GM12878 (cell line): ENCODE measurements around the gene ADAMTS7. TPM values are rescaled to one million over a fixed set of nuclear protein-coding genes. Genes with fewer than 3 reads are reported as not detected.

Experiments
- ATAC-seq: fragments of 200-7000 bp; cut with Tn5 transposase; 3 replicates; pipeline ENCODE4 v1.9.1; 2020; ENCODE audit warnings: mild to moderate bottlenecking, moderate library complexity
- BruUV-seq: library from RNA; stranded (reverse); fragments of 400-500 nt; replicated peaks from 2 replicates; lab custom pipeline; 2021; lab: Mats Ljungman, UMichigan
- CTCF ChIA-PET: fragments of 300-600 bp; sonication (Branson Sonifier 250); formaldehyde crosslinking; extraction: SDS; loops from one replicate; lab custom pipeline; 2021; ENCODE audit warnings: inconsistent platforms; lab: Yijun Ruan, JAX
- POLR2A ChIA-PET: fragments of 350-600 bp; formaldehyde crosslinking; extraction: SDS; loops from one replicate; lab custom pipeline; 2021; ENCODE audit warnings: inconsistent platforms; lab: Charles Lee
- RAD21 ChIA-PET: fragments of 300-600 bp; sonication (Branson Sonifier 250); formaldehyde crosslinking; loops from one replicate; lab custom pipeline; 2023; ENCODE audit warnings: antibody characterized with exemption; ENCODE audit not compliant: unreplicated experiment; lab: Charles Lee
- SMC1A ChIA-PET: fragments of 300-600 bp; sonication (Branson Sonifier 250); formaldehyde crosslinking; loops from one replicate; lab custom pipeline; 2023; ENCODE audit not compliant: unreplicated experiment, uncharacterized antibody; lab: Charles Lee
- DNase-seq: peaks from one replicate; pipeline ENCODE4 v3.0.0-alpha.2; 2011; ENCODE audit warnings: low read depth, low spot score
- FAIRE-seq: peaks from 3 replicates; lab custom pipeline; 2011; peaks lifted over from hg19 to GRCh38; lab: Jason Lieb, UNC
- H2AFZ ChIP-seq: 2 replicates; pipeline ENCODE4 v1.6.0; 2011; ENCODE audit warnings: low read depth, low read length, control low read depth; ENCODE audit not compliant: control insufficient read depth
- H3K27ac ChIP-seq: 2 replicates; pipeline ENCODE4 v1.5.1; 2011; ENCODE audit warnings: control low read depth; ENCODE audit not compliant: control insufficient read depth, insufficient read depth
- H3K27me3 ChIP-seq, 2 experiments: replicated peaks in 1 of 2; 2 replicates each; pipeline versions ENCODE4 v1.6.0 to v1.6.1; 2011; ENCODE audit warnings: low read length in 1 of 2; ENCODE audit not compliant: control insufficient read depth in 2 of 2, insufficient read depth in 2 of 2
- H3K36me3 ChIP-seq, 2 experiments: 2 replicates each; pipeline ENCODE4 v1.5.1; 2011; ENCODE audit warnings: low read length in 1 of 2; ENCODE audit not compliant: control insufficient read depth in 2 of 2, insufficient read depth in 2 of 2
- H3K4me1 ChIP-seq: 2 replicates; pipeline ENCODE4 v1.6.1; 2011; ENCODE audit warnings: mild to moderate bottlenecking, low read length, moderate library complexity, mixed read lengths; ENCODE audit not compliant: control insufficient read depth, insufficient read depth
- H3K4me2 ChIP-seq: 2 replicates; pipeline ENCODE4 v1.6.0; 2011; ENCODE audit warnings: control low read depth; ENCODE audit not compliant: control insufficient read depth, insufficient read depth
- H3K4me3 ChIP-seq: fragments of 200-600 bp; sonication (generic); 2 replicates; pipeline ENCODE4 v1.5.1; 2016
- H3K79me2 ChIP-seq: 2 replicates; pipeline ENCODE4 v1.6.0; 2011; ENCODE audit warnings: low read length; ENCODE audit not compliant: control insufficient read depth, insufficient read depth
- H3K9ac ChIP-seq: 2 replicates; pipeline ENCODE4 v1.8.0; 2011; ENCODE audit warnings: low read length, control low read depth, mixed read lengths; ENCODE audit not compliant: control insufficient read depth, insufficient read depth
- H3K9me3 ChIP-seq: replicated peaks from 3 replicates; pipeline ENCODE4 v1.5.1; 2011; ENCODE audit warnings: mild to moderate bottlenecking, low read length; ENCODE audit not compliant: control insufficient read depth, insufficient read depth
- H4K20me1 ChIP-seq: 2 replicates; pipeline ENCODE4 v1.6.0; 2011; ENCODE audit not compliant: control insufficient read depth, insufficient read depth
- CTCF ChIP-seq, 3 experiments: IDR thresholded peaks in 2 of 3; conservative IDR thresholded peaks in 1 of 3; 2 replicates each; pipeline ENCODE4 v1.5.1; 2011; ENCODE audit warnings: low read depth in 3 of 3, low read length in 3 of 3, mild to moderate bottlenecking in 3 of 3, control low read depth in 2 of 3, moderate library complexity in 2 of 3, inconsistent platforms in 1 of 3, mixed read lengths in 1 of 3; ENCODE audit not compliant: control insufficient read depth in 2 of 3, insufficient read depth in 1 of 3; ENCODE audit errors: extremely low read depth in 1 of 3
- ETV6 ChIP-seq, 2 experiments: fragments of 450-650 bp in 1 of 2; IDR thresholded peaks in 1 of 2; conservative IDR thresholded peaks in 1 of 2; 2 replicates each; pipeline ENCODE4 v1.6.1; 2014; ENCODE audit warnings: antibody characterized with exemption in 1 of 2, borderline replicate concordance in 1 of 2, low read depth in 1 of 2, mild to moderate bottlenecking in 1 of 2, moderate library complexity in 1 of 2
- FOXM1 ChIP-seq: IDR thresholded peaks from 2 replicates; pipeline ENCODE4 v1.6.1; 2012; ENCODE audit warnings: low read depth, mild to moderate bottlenecking, inconsistent platforms, low read length, moderate library complexity
- HSF1 ChIP-seq: fragments of 150-350 bp; IDR thresholded peaks from 2 replicates; pipeline ENCODE4 v1.6.1; 2014; ENCODE audit warnings: mild to moderate bottlenecking, low read depth, low read length
- MXI1 ChIP-seq: fragments of 150-350 bp; IDR thresholded peaks from 2 replicates; pipeline ENCODE4 v1.6.1; 2011; ENCODE audit warnings: low read depth, mild to moderate bottlenecking, inconsistent platforms, low read length, improper control_type of control experiment
- MYB ChIP-seq: fragments of 150-350 bp; IDR thresholded peaks from 2 replicates; pipeline ENCODE4 v1.6.1; 2014; ENCODE audit warnings: mild to moderate bottlenecking, low read depth, low read length, borderline replicate concordance
- PBX3 ChIP-seq: IDR thresholded peaks from 2 replicates; pipeline ENCODE4 v1.6.1; 2011; ENCODE audit warnings: mild to moderate bottlenecking, low read depth, low read length, moderate library complexity; ENCODE audit not compliant: insufficient replicate concordance
- POLR2AphosphoS2 ChIP-seq: IDR thresholded peaks from 2 replicates; pipeline ENCODE4 v1.6.1; 2011; ENCODE audit warnings: low read depth, mild to moderate bottlenecking, low read length, improper control_type of control experiment, moderate library complexity
- POLR2AphosphoS5 ChIP-seq: IDR thresholded peaks from 2 replicates; pipeline ENCODE4 v1.6.1; 2011; ENCODE audit warnings: mild to moderate bottlenecking, low read length, inconsistent platforms
- RAD21 ChIP-seq: IDR thresholded peaks from 2 replicates; pipeline ENCODE4 v1.6.1; 2011; ENCODE audit warnings: mild to moderate bottlenecking, low read depth, low read length, moderate library complexity; ENCODE audit not compliant: insufficient read depth
- SKIL ChIP-seq: fragments of 450-650 bp; IDR thresholded peaks from 2 replicates; pipeline ENCODE4 v1.6.1; 2017; ENCODE audit warnings: mild to moderate bottlenecking, low read depth, inconsistent platforms; ENCODE audit not compliant: poor library complexity, severe bottlenecking
- SMC3 ChIP-seq: IDR thresholded peaks from 2 replicates; pipeline ENCODE4 v1.6.1; 2011; ENCODE audit warnings: low read length, improper control_type of control experiment, borderline replicate concordance
- ZNF384 ChIP-seq: IDR thresholded peaks from 2 replicates; pipeline ENCODE4 v1.6.1; 2012; ENCODE audit warnings: low read depth, mild to moderate bottlenecking, low read length, improper control_type of control experiment, borderline replicate concordance
- ZSCAN29 ChIP-seq: fragments of 450-650 bp; IDR thresholded peaks from 2 replicates; pipeline ENCODE4 v1.6.1; 2017; ENCODE audit warnings: mild to moderate bottlenecking, moderate library complexity
- WGBS: methylation state at CpG from one replicate; pipeline ENCODE4 v1.1.6; 2016; ENCODE audit warnings: low lambda C conversion rate; ENCODE audit not compliant: insufficient replicate concordance, insufficient coverage; ENCODE audit errors: missing lambda C conversion rate; 5-methylcytosine and 5-hydroxymethylcytosine counted together
- in situ Hi-C: fragments of 300-500 bp; cut with MboI; formaldehyde crosslinking; loops from 9 replicates; pipeline ENCODE4 v1.14.3; 2018; ENCODE audit warnings: mixed read lengths
- intact Hi-C: fragments of 100-400 bp; cut with micrococcal nuclease; formaldehyde crosslinking; loops from one replicate; pipeline ENCODE4 v1.14.2; 2022; ENCODE audit not compliant: unreplicated experiment
- polyA plus RNA-seq, 11 experiments: library from polyadenylated mRNA; depleted of rRNA in 4 of 11; unstranded in 6 of 11; stranded (reverse) in 5 of 11; fragments of >200 nt; fragmentation: Nextera tagmentation in 4 of 11; fragmentation: Illumina TruSeq in 1 of 11; extraction: Ambion mirVana in 4 of 11; extraction: Trizol in 1 of 11; gene quantifications; 1 replicate in 1 of 11; 2 replicates in 10 of 11; pipeline versions ENCODE4 v1.2.1 to v1.2.3, GENCODE V29; 2011 to 2016; ENCODE audit warnings: inconsistent platforms in 2 of 11, missing spikeins in 2 of 11, low read depth in 1 of 11
- total RNA-seq, 4 experiments: library from RNA; depleted of rRNA in 3 of 4; stranded (reverse); fragments of >200 nt in 3 of 4; fragmentation: Illumina TruSeq in 1 of 4; extraction: Trizol in 1 of 4; gene quantifications; 2 replicates each; pipeline versions ENCODE4 v1.2.1 to v1.2.3, GENCODE V29; 2013 to 2021

The ADAMTS7 gene
- total and polyA plus RNA-seq, 10 of the 15 experiments (the other 5 are each of a cell fraction or from before 2014, with no cell fraction given) = 0.03 to 0.28 (median 0.06) TPM; not detected in 6

- peak overlapping the region; percentile 36 for H3K9ac ChIP-seq
- H3K4me3 ChIP-seq = no peak overlapping the region; the same call in 1 of the 2 replicates
- ATAC-seq (peak; percentile 68), FAIRE-seq (peak; percentile 44), DNase-seq (peak; percentile 55)
- H3K36me3 ChIP-seq = no peaks in the 10 kb centered on the region
- ChIA-PET POLR2A (interaction anchor here (1.3 to 1.5 kb wide), 2 partner anchors 30 to 31 kb away, joined by 5 to 6 read pairs; partner anchors contain the start of gene MORF4L1), SMC1A (interaction anchor here (1.0 kb wide), 1 partner anchor 103 kb away, joined by 4 read pairs; no protein-coding TSS in a partner anchor), RAD21 (interaction anchor here (1.0 to 1.6 kb wide), 7 partner anchors 25 to 98 kb away, joined by 3 to 8 read pairs (median 3); partner anchors contain the start of gene ADAMTS7), CTCF (interaction anchor here (0.6 to 3.1 kb wide), 7 partner anchors 18 to 535 kb away, joined by 3 to 15 read pairs (median 4); no protein-coding TSS in a partner anchor)
- H3K9me3 ChIP-seq = no peaks in the 10 kb centered on the region
- H3K4me2 ChIP-seq = peak overlapping the region; percentile 40
- peak overlapping the region; percentile 77 for H2AFZ ChIP-seq
- intact Hi-C loops = no loop called here
- H3K27me3 ChIP-seq = no peaks in the 10 kb centered on the region
- peak overlapping the region; percentile 89 for H3K27ac ChIP-seq
- WGBS = 3% methylated on average over 3 of the region's 3 CpGs
- in situ Hi-C loops = no loop called here
- peaks cover 36% of the 10 kb centered on the region for H3K4me1 ChIP-seq
- H3K79me2 ChIP-seq = no peaks in the 10 kb centered on the region
- H4K20me1 ChIP-seq = no peaks in the 10 kb centered on the region
- no TSS peak for BruUV-seq
- TF ChIP-seq HSF1 = no peak
- TF ChIP-seq FOXM1 = 0 out of 2 replicates have a peak, but pooled peaks have one; percentile 10
- no peak for TF ChIP-seq POLR2AphosphoS2
- no peak for TF ChIP-seq ZSCAN29
- TF ChIP-seq MXI1 = peak; percentile 29; the same call in 1 of the 2 replicates
- TF ChIP-seq ZNF384 = peak; percentile 54; the same call in 1 of the 2 replicates
- no peak for TF ChIP-seq POLR2AphosphoS5
- TF ChIP-seq MYB = no peak
- TF ChIP-seq SKIL = no peak
- no peak for TF ChIP-seq SMC3
- peak in 1 of 3 experiments; percentile 16; a peak in 1 of 6 replicates for TF ChIP-seq CTCF (IDR thresholded peaks at IDR 0.05 in 2 of 3, conservative IDR thresholded peaks at IDR 0.05 in 1 of 3; ENCODE audit: control insufficient read depth in 2 of 3, extremely low read depth in 1 of 3, insufficient read depth in 1 of 3, low read depth in 3 of 3, low read length in 3 of 3)
- TF ChIP-seq PBX3 = peak; percentile 69
- TF ChIP-seq ETV6 (conservative IDR thresholded peaks at IDR 0.05 in 1 of 2, IDR thresholded peaks at IDR 0.05 in 1 of 2; ENCODE audit: borderline replicate concordance in 1 of 2, low read depth in 1 of 2) = no peak
- 0 out of 2 replicates have a peak, but pooled peaks have one; percentile 17 for TF ChIP-seq RAD21
Measured at GRCh38 chr15:78842519-78842918, 31.3 kb upstream of the ADAMTS7 start.
